Retinal pigment epithelial cell (primary cell): ENCODE results near the gene RAB25.
A peak's percentile ranks its signal among the peaks of the same experiment; 100 is the strongest.

ENCODE experiments used
- DNase-seq: peaks from one replicate; pipeline ENCODE4 v3.0.0-alpha.2; 2010; ENCODE audit warnings: low read depth
- H3K4me3 ChIP-seq: 2 replicates; pipeline ENCODE4 v1.5.1; 2011; ENCODE audit warnings: mild to moderate bottlenecking, low read length, control low read depth, moderate library complexity
- TF ChIP-seq, protein P1 (sequence below): conservative IDR thresholded peaks from 2 replicates; pipeline ENCODE4 v1.5.1; 2011; ENCODE audit warnings: low read depth, low read length, control low read depth, inconsistent platforms

The RAB25 gene

DNA sequence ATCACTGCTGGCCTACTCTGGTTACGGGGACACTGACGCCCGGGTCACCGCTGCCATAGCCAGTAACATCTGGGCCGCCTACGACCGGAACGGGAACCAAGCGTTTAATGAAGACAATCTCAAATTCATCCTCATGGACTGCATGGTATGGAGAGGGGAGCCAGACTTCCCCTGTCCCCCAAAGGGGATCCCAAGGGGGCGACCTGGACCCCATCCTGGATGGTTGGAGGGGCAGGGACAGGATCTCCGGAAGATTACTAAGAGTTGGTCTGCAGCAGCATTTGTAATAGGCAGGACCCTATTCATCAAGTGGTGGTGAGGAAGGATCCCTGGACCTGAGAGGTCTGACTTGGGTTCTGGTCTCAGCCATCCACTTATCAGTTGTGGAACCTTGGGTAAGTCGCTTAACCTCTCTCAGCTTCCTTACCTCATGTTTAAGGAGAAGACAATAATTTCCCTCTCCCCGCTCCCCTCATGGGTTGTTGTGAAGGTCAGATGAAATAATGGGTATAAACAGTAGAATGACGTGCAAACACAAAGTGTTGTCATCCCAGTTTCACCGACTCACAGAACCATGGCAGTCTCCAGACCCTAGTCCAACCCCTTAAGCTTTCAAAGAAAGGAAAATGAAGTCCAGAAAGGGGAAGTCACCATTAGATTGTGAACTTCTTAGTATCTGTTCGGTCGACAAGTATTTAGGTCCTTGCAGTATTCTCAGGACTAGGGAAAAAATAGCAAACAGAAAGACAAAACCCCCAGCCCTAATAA is 5.5 kb upstream of the RAB25 start:
- DNase-seq: no peak
- TF ChIP-seq, protein P1, sequence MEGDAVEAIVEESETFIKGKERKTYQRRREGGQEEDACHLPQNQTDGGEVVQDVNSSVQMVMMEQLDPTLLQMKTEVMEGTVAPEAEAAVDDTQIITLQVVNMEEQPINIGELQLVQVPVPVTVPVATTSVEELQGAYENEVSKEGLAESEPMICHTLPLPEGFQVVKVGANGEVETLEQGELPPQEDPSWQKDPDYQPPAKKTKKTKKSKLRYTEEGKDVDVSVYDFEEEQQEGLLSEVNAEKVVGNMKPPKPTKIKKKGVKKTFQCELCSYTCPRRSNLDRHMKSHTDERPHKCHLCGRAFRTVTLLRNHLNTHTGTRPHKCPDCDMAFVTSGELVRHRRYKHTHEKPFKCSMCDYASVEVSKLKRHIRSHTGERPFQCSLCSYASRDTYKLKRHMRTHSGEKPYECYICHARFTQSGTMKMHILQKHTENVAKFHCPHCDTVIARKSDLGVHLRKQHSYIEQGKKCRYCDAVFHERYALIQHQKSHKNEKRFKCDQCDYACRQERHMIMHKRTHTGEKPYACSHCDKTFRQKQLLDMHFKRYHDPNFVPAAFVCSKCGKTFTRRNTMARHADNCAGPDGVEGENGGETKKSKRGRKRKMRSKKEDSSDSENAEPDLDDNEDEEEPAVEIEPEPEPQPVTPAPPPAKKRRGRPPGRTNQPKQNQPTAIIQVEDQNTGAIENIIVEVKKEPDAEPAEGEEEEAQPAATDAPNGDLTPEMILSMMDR: no peak
- H3K4me3 ChIP-seq: peak overlapping the region; percentile 99

DNA sequence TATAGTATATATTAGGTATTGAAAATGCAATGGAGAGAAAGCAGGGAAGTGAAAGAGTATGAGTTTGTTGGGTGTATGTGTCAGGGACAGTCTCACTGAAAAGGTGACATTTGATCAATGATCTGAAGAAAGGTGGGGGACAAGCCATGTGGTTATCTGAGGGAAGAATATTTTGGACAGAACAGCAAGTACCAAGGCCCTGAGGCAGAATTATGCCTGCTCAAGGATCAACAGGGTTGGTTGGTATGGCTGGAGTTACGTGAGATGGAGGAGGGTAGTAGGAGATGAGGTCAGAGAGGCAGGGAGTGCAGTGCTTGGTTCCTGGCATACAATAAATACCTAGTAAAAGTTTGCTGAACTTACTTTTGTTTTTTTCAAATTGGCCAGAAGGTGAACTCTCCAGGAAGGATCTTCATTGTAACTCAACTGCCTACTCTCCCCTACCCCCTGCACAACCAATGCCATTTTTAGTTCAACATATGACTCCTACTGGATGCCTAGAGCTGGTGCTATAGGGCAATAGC is 4.6 kb upstream of the RAB25 start:
- TF ChIP-seq, protein P1: no peak
- H3K4me3 ChIP-seq: no peak overlapping the region
- no peak for DNase-seq

GRCh38 chr1:156062189-156062588 is 1.2 kb downstream of the RAB25 start:
- DNase-seq: no peak
- TF ChIP-seq, protein P1: no peak
- H3K4me3 ChIP-seq: no peak overlapping the region

- TF ChIP-seq, protein P1: no peak
- no peak overlapping the region for H3K4me3 ChIP-seq
- DNase-seq: no peak
Measured at GRCh38 chr1:156063997-156064285, 3.0 kb downstream of the RAB25 start.

DNA sequence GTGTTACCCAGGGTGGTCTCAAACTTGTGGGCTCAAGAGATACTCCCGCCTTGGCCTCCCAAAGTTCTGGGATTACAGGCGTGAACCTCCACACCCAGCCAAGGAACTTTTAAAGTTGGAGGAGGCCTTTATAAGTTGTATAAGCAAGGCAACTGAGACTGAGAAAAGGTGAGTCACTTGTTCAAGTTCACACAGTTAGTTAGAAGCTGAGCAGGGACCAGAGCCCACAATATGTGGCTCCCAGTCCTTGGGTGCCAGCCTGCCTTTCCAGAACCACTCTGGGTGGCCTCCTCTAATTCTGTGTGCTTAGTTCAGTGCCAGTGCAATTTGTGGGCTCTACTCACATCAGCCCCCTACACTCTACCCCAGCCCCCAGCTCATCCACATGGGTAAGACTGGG is 3.7 kb downstream of the RAB25 start:
- H3K4me3 ChIP-seq: no peak overlapping the region
- no peak for DNase-seq
- TF ChIP-seq, protein P1: no peak

- no peak for DNase-seq
- no peak overlapping the region for H3K4me3 ChIP-seq
- TF ChIP-seq, protein P1: no peak
Measured at GRCh38 chr1:156065212-156065611, 4.3 kb downstream of the RAB25 start.

DNA sequence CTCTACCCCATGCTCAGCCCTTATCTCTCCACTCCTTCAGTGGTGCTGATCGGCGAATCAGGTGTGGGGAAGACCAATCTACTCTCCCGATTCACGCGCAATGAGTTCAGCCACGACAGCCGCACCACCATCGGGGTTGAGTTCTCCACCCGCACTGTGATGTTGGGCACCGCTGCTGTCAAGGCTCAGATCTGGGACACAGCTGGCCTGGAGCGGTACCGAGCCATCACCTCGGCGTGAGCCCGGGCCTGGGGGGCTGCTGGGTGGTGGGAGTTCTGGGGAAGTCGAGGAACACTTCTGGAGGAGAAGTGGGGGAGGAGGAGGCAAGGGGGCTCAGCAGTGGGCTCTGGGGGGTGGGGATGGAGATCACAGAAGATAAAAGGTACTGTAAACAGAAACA is 4.9 kb downstream of the RAB25 start:
- TF ChIP-seq, protein P1: no peak
- no peak overlapping the region for H3K4me3 ChIP-seq
- no peak for DNase-seq
